ENCODE results near the gene PLGRKT. TPM values are rescaled to one million over a fixed set of nuclear protein-coding genes. Genes with fewer than 3 reads are reported as not detected.
"Not testable (repeated sequence)": the region's sequence is repeated elsewhere in the genome, so short reads cannot be mapped to it uniquely, and the experiment has no call there.

PLGRKT gene
- total RNA-seq, 1 donor from 2014 or later = 11.1 TPM

DNA sequence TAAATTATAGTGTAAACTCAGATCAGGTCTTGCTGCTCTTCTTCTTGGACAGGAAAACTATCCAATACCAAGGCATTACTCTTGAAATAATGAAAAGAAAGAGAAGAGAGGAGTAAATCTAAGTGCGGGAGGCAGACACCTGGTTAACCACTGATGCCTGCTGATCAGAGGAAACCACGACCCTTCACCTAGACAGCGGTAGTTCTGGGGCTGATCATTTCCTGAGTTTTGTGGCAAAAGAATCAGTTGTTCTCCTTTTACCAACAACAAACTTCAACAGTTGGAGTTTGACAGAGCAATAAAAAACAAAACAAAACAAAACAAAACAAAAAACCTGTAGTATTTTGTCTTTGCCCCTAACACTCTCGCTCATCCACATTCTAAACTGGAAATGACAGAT lies 101.0 kb downstream of the PLGRKT start:
- H3K27me3 Mint-ChIP-seq (ENCODE audit: low read depth) = peaks cover 28% of the 10 kb centered on the region
- no peak overlapping the region for H3K27ac Mint-ChIP-seq (ENCODE audit: unreplicated experiment)
- H3K9me3 Mint-ChIP-seq (ENCODE audit: low read depth) = no peaks in the 10 kb centered on the region
- peaks cover 6% of the 10 kb centered on the region for H3K4me1 Mint-ChIP-seq (ENCODE audit: low read depth)
- H3K4me3 Mint-ChIP-seq (ENCODE audit: unreplicated experiment) = no peak overlapping the region
- no peak for DNase-seq (ENCODE audit: low spot score)
- no peaks in the 10 kb centered on the region for H3K36me3 Mint-ChIP-seq (ENCODE audit: low read depth)
- TF ChIP-seq, protein P1, sequence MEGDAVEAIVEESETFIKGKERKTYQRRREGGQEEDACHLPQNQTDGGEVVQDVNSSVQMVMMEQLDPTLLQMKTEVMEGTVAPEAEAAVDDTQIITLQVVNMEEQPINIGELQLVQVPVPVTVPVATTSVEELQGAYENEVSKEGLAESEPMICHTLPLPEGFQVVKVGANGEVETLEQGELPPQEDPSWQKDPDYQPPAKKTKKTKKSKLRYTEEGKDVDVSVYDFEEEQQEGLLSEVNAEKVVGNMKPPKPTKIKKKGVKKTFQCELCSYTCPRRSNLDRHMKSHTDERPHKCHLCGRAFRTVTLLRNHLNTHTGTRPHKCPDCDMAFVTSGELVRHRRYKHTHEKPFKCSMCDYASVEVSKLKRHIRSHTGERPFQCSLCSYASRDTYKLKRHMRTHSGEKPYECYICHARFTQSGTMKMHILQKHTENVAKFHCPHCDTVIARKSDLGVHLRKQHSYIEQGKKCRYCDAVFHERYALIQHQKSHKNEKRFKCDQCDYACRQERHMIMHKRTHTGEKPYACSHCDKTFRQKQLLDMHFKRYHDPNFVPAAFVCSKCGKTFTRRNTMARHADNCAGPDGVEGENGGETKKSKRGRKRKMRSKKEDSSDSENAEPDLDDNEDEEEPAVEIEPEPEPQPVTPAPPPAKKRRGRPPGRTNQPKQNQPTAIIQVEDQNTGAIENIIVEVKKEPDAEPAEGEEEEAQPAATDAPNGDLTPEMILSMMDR (IDR thresholded peaks at IDR 0.05) = no peak

DNA sequence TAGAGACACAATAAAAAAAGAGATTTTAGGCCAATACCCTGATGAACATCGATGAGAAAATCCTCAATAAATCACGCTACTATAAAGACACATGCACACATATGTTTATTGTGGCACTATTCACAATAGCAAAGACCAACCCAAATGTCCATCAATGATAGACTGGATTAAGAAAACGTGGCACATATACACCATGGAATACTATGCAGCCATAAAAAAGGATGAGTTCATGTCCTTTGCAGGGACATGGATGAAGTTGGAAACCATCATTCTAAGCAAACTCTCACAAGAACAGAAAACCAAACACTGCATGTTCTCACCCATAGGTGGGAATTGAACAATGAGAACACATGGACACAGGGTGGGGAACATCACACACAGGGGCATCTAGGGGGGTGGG lies 106.4 kb downstream of the PLGRKT start:
- H3K9me3 Mint-ChIP-seq (ENCODE audit: low read depth); DNase-seq (ENCODE audit: low spot score); H3K4me3 Mint-ChIP-seq (ENCODE audit: unreplicated experiment); H3K27ac Mint-ChIP-seq (ENCODE audit: unreplicated experiment); H3K4me1 Mint-ChIP-seq (ENCODE audit: low read depth); H3K36me3 Mint-ChIP-seq (ENCODE audit: low read depth): not testable (repeated sequence)
- H3K27me3 Mint-ChIP-seq (ENCODE audit: low read depth) = peaks cover 37% of the 10 kb centered on the region

DNA sequence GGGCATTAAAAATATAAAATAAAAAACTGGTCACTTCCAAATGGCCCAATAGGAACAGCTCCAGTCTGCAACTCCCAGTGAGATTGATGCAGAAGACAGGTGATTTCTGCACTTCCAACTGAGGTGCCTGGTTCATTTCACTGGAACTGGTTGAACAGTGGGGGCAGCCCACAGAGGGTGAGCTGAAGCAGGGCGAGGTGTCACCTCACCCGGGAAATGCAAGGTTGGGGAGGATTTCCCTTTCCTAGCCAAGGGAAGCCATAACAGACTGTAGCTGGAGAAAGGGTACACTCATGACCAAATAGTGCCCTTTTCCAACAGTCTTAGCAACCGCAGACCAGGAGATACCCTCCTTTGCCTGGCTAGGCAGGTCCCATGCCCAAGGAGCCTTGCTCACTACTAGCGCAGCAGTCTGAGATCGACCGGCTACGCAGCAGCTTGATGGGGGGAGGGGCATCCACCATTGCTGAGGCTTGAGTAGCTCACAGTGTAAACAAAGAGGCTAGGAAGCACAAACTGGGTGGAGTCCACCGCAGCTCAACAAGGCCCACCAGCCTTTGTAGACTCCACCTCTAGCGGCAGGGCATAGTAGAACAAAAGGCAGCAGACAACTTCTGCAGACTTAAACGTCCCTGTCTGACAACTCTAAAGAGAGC lies 110.7 kb downstream of the PLGRKT start:
- no peak overlapping the region for H3K4me3 Mint-ChIP-seq (ENCODE audit: unreplicated experiment)
- H3K9me3 Mint-ChIP-seq (ENCODE audit: low read depth) = peaks cover 6% of the 10 kb centered on the region
- no peaks in the 10 kb centered on the region for H3K4me1 Mint-ChIP-seq (ENCODE audit: low read depth)
- H3K27me3 Mint-ChIP-seq (ENCODE audit: low read depth) = peaks cover 15% of the 10 kb centered on the region
- no peak overlapping the region for H3K27ac Mint-ChIP-seq (ENCODE audit: unreplicated experiment)
- DNase-seq (ENCODE audit: low spot score) = no peak
- TF ChIP-seq, protein P1 (IDR thresholded peaks at IDR 0.05) = no peak
- peaks cover 2% of the 10 kb centered on the region for H3K36me3 Mint-ChIP-seq (ENCODE audit: low read depth)

DNA sequence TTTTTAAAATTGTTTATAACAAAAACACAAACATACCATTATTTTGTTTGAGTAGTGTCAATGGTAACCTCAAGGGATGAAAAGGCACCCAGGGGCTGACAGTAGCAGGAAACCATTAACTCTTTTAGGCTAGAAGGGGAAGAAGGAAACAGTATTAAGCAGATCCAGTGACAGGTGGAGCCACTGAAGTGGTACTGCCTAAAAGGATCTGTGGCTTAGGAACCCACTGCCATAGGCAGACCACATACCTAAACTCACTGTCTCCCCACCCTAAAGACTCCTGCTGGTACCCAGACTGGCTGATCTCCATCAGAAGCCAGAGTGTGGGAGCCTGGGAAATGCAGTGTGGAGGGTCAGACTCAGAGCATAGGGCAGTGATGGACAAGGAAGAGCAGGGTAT lies 111.5 kb downstream of the PLGRKT start:
- H3K36me3 Mint-ChIP-seq (ENCODE audit: low read depth) = peaks cover 2% of the 10 kb centered on the region
- H3K27me3 Mint-ChIP-seq (ENCODE audit: low read depth) = peaks cover 19% of the 10 kb centered on the region
- DNase-seq (ENCODE audit: low spot score) = no peak
- TF ChIP-seq, protein P1 (IDR thresholded peaks at IDR 0.05) = no peak
- H3K27ac Mint-ChIP-seq (ENCODE audit: unreplicated experiment) = no peak overlapping the region
- H3K4me3 Mint-ChIP-seq (ENCODE audit: unreplicated experiment) = no peak overlapping the region
- H3K4me1 Mint-ChIP-seq (ENCODE audit: low read depth) = no peaks in the 10 kb centered on the region
- peaks cover 6% of the 10 kb centered on the region for H3K9me3 Mint-ChIP-seq (ENCODE audit: low read depth)

DNA sequence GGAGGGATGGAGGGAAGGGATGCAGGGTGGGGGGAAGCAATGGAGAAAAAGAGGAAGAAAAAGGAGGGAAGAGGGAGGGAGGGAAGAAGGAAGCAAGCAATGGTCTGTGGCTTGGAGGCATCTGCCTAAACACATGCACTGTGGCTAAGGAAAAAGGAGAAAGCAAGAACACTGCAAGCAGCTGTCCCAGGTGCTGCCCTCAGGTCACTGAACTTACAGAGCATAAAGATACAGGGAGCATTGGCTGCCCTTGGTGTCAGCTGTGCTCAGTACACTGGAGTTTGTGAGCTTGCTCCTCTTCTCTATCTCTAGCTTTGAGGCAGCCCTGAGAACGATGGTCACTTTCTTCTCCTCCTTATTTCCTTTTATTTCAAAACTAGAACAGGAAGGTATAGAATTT lies 116.1 kb downstream of the PLGRKT start:
- H3K27me3 Mint-ChIP-seq (ENCODE audit: low read depth) = peaks cover 11% of the 10 kb centered on the region
- not testable (repeated sequence) for H3K4me3 Mint-ChIP-seq (ENCODE audit: unreplicated experiment); H3K4me1 Mint-ChIP-seq (ENCODE audit: low read depth); H3K9me3 Mint-ChIP-seq (ENCODE audit: low read depth); DNase-seq (ENCODE audit: low spot score); H3K27ac Mint-ChIP-seq (ENCODE audit: unreplicated experiment); H3K36me3 Mint-ChIP-seq (ENCODE audit: low read depth)

DNA sequence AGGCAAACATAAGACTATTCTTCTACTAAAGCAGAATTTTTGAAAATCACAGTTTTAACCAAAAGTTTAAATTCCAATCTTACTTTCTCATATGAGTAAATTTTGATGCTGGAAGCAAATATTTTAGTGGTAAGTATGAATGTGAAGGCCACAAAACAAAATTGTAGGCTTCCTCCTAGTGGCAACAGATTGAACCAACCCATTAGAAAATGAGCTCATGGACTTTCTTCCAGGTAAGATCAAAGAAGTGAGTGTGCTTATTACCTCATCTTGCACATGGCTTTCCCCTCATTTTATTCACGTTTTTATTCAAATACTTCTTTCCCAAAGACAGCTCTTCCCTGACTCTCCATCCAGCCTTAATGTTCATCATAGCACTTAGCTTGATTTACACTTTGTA lies 116.7 kb downstream of the PLGRKT start:
- H3K36me3 Mint-ChIP-seq (ENCODE audit: low read depth) = no peaks in the 10 kb centered on the region
- peaks cover 4% of the 10 kb centered on the region for H3K9me3 Mint-ChIP-seq (ENCODE audit: low read depth)

DNA sequence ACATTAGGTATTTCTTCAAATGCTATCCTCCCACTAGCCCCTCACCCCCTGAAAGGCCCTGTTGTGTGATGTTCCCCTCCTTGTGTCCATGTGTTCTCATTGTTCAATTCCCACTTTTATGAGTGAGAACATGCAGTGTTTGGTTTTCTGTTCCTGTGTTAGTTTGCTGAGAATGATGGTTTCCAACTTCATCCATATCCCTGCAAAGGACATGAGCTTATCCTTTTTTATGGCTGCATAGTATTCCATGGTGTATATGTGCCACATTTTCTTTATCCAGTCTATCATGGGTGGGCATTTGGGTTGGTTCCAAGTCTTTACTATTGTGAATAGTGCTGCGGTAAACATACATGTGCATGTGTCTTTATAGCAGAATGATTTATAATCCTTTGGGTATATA lies 121.3 kb downstream of the PLGRKT start:
- not testable (repeated sequence) for H3K4me3 Mint-ChIP-seq (ENCODE audit: unreplicated experiment); H3K36me3 Mint-ChIP-seq (ENCODE audit: low read depth); H3K27ac Mint-ChIP-seq (ENCODE audit: unreplicated experiment); H3K4me1 Mint-ChIP-seq (ENCODE audit: low read depth); DNase-seq (ENCODE audit: low spot score)
- H3K9me3 Mint-ChIP-seq (ENCODE audit: low read depth) = peaks cover 17% of the 10 kb centered on the region
- H3K27me3 Mint-ChIP-seq (ENCODE audit: low read depth) = peaks cover 15% of the 10 kb centered on the region

More for the DNA sequence above, 116.7 kb downstream of the PLGRKT start:
- TF ChIP-seq, protein P1 (IDR thresholded peaks at IDR 0.05) = peak; percentile 61
- Mint-ChIP-seq H3K4me3 (ENCODE audit: unreplicated experiment) (no peak overlapping the region), H3K4me1 (ENCODE audit: low read depth) (no peaks in the 10 kb centered on the region), H3K27ac (ENCODE audit: unreplicated experiment) (no peak overlapping the region), H3K27me3 (ENCODE audit: low read depth) (peaks cover 8% of the 10 kb centered on the region)
- no peak for DNase-seq (ENCODE audit: low spot score)

All from chondrocyte (in vitro differentiated cells).